GM12878 (cell line): Measurements from ENCODE around the gene TSEN34. TPM values are rescaled to one million over a fixed set of nuclear protein-coding genes. Genes with fewer than 3 reads are reported as not detected.
A peak's percentile ranks its signal among the peaks of the same experiment; 100 is the strongest.

Source experiments
- ATAC-seq: fragments of 200-7000 bp; cut with Tn5 transposase; 3 replicates; pipeline ENCODE4 v1.9.1; 2020; ENCODE audit warnings: mild to moderate bottlenecking, moderate library complexity
- BruUV-seq: library from RNA; stranded (reverse); fragments of 400-500 nt; replicated peaks from 2 replicates; lab custom pipeline; 2021; lab: Mats Ljungman, UMichigan
- CTCF ChIA-PET: fragments of 300-600 bp; sonication (Branson Sonifier 250); formaldehyde crosslinking; extraction: SDS; loops from one replicate; lab custom pipeline; 2021; ENCODE audit warnings: inconsistent platforms; lab: Yijun Ruan, JAX
- POLR2A ChIA-PET: fragments of 350-600 bp; formaldehyde crosslinking; extraction: SDS; loops from one replicate; lab custom pipeline; 2021; ENCODE audit warnings: inconsistent platforms; lab: Charles Lee
- RAD21 ChIA-PET: fragments of 300-600 bp; sonication (Branson Sonifier 250); formaldehyde crosslinking; loops from one replicate; lab custom pipeline; 2023; ENCODE audit warnings: antibody characterized with exemption; ENCODE audit not compliant: unreplicated experiment; lab: Charles Lee
- SMC1A ChIA-PET: fragments of 300-600 bp; sonication (Branson Sonifier 250); formaldehyde crosslinking; loops from one replicate; lab custom pipeline; 2023; ENCODE audit not compliant: unreplicated experiment, uncharacterized antibody; lab: Charles Lee
- DNase-seq: peaks from one replicate; pipeline ENCODE4 v3.0.0-alpha.2; 2011; ENCODE audit warnings: low read depth, low spot score
- FAIRE-seq: peaks from 3 replicates; lab custom pipeline; 2011; peaks lifted over from hg19 to GRCh38; lab: Jason Lieb, UNC
- H2AFZ ChIP-seq: 2 replicates; pipeline ENCODE4 v1.6.0; 2011; ENCODE audit warnings: low read depth, low read length, control low read depth; ENCODE audit not compliant: control insufficient read depth
- H3K27ac ChIP-seq: 2 replicates; pipeline ENCODE4 v1.5.1; 2011; ENCODE audit warnings: control low read depth; ENCODE audit not compliant: control insufficient read depth, insufficient read depth
- H3K27me3 ChIP-seq, 2 experiments: replicated peaks in 1 of 2; 2 replicates each; pipeline versions ENCODE4 v1.6.0 to v1.6.1; 2011; ENCODE audit warnings: low read length in 1 of 2; ENCODE audit not compliant: control insufficient read depth in 2 of 2, insufficient read depth in 2 of 2
- H3K36me3 ChIP-seq, 2 experiments: 2 replicates each; pipeline ENCODE4 v1.5.1; 2011; ENCODE audit warnings: low read length in 1 of 2; ENCODE audit not compliant: control insufficient read depth in 2 of 2, insufficient read depth in 2 of 2
- H3K4me1 ChIP-seq: 2 replicates; pipeline ENCODE4 v1.6.1; 2011; ENCODE audit warnings: mild to moderate bottlenecking, low read length, moderate library complexity, mixed read lengths; ENCODE audit not compliant: control insufficient read depth, insufficient read depth
- H3K4me2 ChIP-seq: 2 replicates; pipeline ENCODE4 v1.6.0; 2011; ENCODE audit warnings: control low read depth; ENCODE audit not compliant: control insufficient read depth, insufficient read depth
- H3K4me3 ChIP-seq: fragments of 200-600 bp; sonication (generic); 2 replicates; pipeline ENCODE4 v1.5.1; 2016
- H3K79me2 ChIP-seq: 2 replicates; pipeline ENCODE4 v1.6.0; 2011; ENCODE audit warnings: low read length; ENCODE audit not compliant: control insufficient read depth, insufficient read depth
- H3K9ac ChIP-seq: 2 replicates; pipeline ENCODE4 v1.8.0; 2011; ENCODE audit warnings: low read length, control low read depth, mixed read lengths; ENCODE audit not compliant: control insufficient read depth, insufficient read depth
- H3K9me3 ChIP-seq: replicated peaks from 3 replicates; pipeline ENCODE4 v1.5.1; 2011; ENCODE audit warnings: mild to moderate bottlenecking, low read length; ENCODE audit not compliant: control insufficient read depth, insufficient read depth
- H4K20me1 ChIP-seq: 2 replicates; pipeline ENCODE4 v1.6.0; 2011; ENCODE audit not compliant: control insufficient read depth, insufficient read depth
- CHD4 ChIP-seq: fragments of 200-600 bp; sonication (generic); IDR thresholded peaks from 2 replicates; pipeline ENCODE4 v1.6.1; 2016; ENCODE audit warnings: mild to moderate bottlenecking
- EP300 ChIP-seq, 2 experiments: fragments of 150-350 bp in 1 of 2; IDR thresholded peaks; 2 replicates each; pipeline ENCODE4 v1.6.1; 2011 to 2012; ENCODE audit warnings: low read depth in 2 of 2, low read length in 2 of 2, borderline replicate concordance in 1 of 2, improper control_type of control experiment in 1 of 2, inconsistent platforms in 1 of 2; ENCODE audit not compliant: control insufficient read depth in 1 of 2
- GATAD2B ChIP-seq: fragments of 450-650 bp; conservative IDR thresholded peaks from 2 replicates; pipeline ENCODE4 v1.6.1; 2017; ENCODE audit warnings: low read depth, mild to moderate bottlenecking, moderate library complexity
- IKZF1 ChIP-seq: fragments of 450-650 bp; conservative IDR thresholded peaks from 2 replicates; pipeline ENCODE4 v1.6.1; 2017; ENCODE audit warnings: antibody characterized with exemption, mild to moderate bottlenecking
- JUND ChIP-seq: IDR thresholded peaks from 2 replicates; pipeline ENCODE4 v1.6.1; 2012; ENCODE audit warnings: low read depth, mild to moderate bottlenecking, low read length, improper control_type of control experiment, moderate library complexity
- TCF3 ChIP-seq: IDR thresholded peaks from 2 replicates; pipeline ENCODE4 v1.6.1; 2012; ENCODE audit warnings: low read depth, mild to moderate bottlenecking, low read length, borderline replicate concordance; ENCODE audit not compliant: insufficient read depth
- ZSCAN29 ChIP-seq: fragments of 450-650 bp; IDR thresholded peaks from 2 replicates; pipeline ENCODE4 v1.6.1; 2017; ENCODE audit warnings: mild to moderate bottlenecking, moderate library complexity
- WGBS: methylation state at CpG from one replicate; pipeline ENCODE4 v1.1.6; 2016; ENCODE audit warnings: low lambda C conversion rate; ENCODE audit not compliant: insufficient replicate concordance, insufficient coverage; ENCODE audit errors: missing lambda C conversion rate; 5-methylcytosine and 5-hydroxymethylcytosine counted together
- in situ Hi-C: fragments of 300-500 bp; cut with MboI; formaldehyde crosslinking; loops from 9 replicates; pipeline ENCODE4 v1.14.3; 2018; ENCODE audit warnings: mixed read lengths
- intact Hi-C: fragments of 100-400 bp; cut with micrococcal nuclease; formaldehyde crosslinking; loops from one replicate; pipeline ENCODE4 v1.14.2; 2022; ENCODE audit not compliant: unreplicated experiment
- polyA plus RNA-seq, 11 experiments: library from polyadenylated mRNA; depleted of rRNA in 4 of 11; unstranded in 6 of 11; stranded (reverse) in 5 of 11; fragments of >200 nt; fragmentation: Nextera tagmentation in 4 of 11; fragmentation: Illumina TruSeq in 1 of 11; extraction: Ambion mirVana in 4 of 11; extraction: Trizol in 1 of 11; gene quantifications; 1 replicate in 1 of 11; 2 replicates in 10 of 11; pipeline versions ENCODE4 v1.2.1 to v1.2.3, GENCODE V29; 2011 to 2016; ENCODE audit warnings: inconsistent platforms in 2 of 11, missing spikeins in 2 of 11, low read depth in 1 of 11
- total RNA-seq, 4 experiments: library from RNA; depleted of rRNA in 3 of 4; stranded (reverse); fragments of >200 nt in 3 of 4; fragmentation: Illumina TruSeq in 1 of 4; extraction: Trizol in 1 of 4; gene quantifications; 2 replicates each; pipeline versions ENCODE4 v1.2.1 to v1.2.3, GENCODE V29; 2013 to 2021
- TF ChIP-seq, protein P1 (sequence below): fragments of 150-350 bp; IDR thresholded peaks from 2 replicates; pipeline ENCODE4 v1.6.1; 2014; ENCODE audit warnings: mild to moderate bottlenecking, low read depth, low read length

Gene TSEN34
- total and polyA plus RNA-seq, 10 of the 15 experiments (the other 5 are each of a cell fraction or from before 2014, with no cell fraction given): 1.0 to 35.9 (median 16.8) TPM

DNA sequence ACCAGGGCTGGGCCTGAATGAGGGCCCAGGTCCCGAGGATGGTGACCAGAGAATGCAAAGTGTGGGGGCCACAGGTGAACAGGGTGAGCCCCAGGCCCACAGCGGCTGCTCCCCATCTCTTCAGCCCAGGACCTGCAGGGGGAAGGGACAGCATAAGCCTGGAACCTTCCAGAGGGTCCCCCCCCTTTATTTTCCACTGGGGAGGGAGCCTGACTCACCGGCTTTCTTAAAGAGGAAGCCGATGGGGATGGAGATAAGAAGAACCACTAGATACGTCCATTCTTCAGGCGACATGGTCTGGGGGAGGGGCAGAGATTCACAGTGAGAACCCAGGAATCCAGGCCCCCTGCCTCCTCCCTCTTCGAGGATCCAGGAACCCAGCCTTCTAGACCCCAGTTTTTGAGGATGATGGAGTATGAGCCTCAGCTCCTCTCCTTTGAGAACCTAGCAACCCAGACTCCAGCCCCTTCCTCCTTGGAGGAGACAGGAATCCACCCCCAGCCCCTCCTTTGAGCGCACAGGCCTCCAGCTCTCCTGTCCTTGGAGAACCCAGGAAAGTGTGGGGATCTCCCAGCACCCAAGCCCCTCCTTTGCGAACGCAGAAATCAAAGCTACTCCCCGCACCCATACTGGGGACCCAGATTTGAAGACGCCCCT lies 2.8 kb upstream of the TSEN34 start:
- BruUV-seq: TSS peak; percentile 69
- WGBS: 7% methylated on average over 12 of the region's 12 CpGs
- DNase-seq: no peak
- CTCF ChIA-PET: interaction anchor here (0.6 to 3.9 kb wide), 12 partner anchors 14 to 203 kb away, joined by 3 to 21 read pairs (median 6); partner anchors contain the start of genes CNOT3 and LENG1
- intact Hi-C loops (no loop called here), in situ Hi-C loops (no loop called here)
- Histone ChIP-seq H3K9me3 (no peaks in the 10 kb centered on the region), H3K27ac (peak overlapping the region; percentile 99), H2AFZ (no peak overlapping the region; the same call in 1 of the 2 replicates), H3K4me3 (peak overlapping the region; percentile 77), H3K4me2 (peak overlapping the region; percentile 98), H3K27me3 (no peaks in the 10 kb centered on the region), H3K4me1 (peaks cover 14% of the 10 kb centered on the region), H3K36me3 (peaks cover 0 to 2% of the 10 kb centered on the region in 2 experiments; a peak in 3 of 4 replicates), H3K9ac (peak overlapping the region; percentile 59), H4K20me1 (no peaks in the 10 kb centered on the region), H3K79me2 (peaks cover 19% of the 10 kb centered on the region)
- TF ChIP-seq ZSCAN29: no peak
- no peak for TF ChIP-seq JUND
- TF ChIP-seq IKZF1: peak; percentile 41; the same call in 1 of the 2 replicates
- TF ChIP-seq TCF3: no peak
- TF ChIP-seq, protein P1, sequence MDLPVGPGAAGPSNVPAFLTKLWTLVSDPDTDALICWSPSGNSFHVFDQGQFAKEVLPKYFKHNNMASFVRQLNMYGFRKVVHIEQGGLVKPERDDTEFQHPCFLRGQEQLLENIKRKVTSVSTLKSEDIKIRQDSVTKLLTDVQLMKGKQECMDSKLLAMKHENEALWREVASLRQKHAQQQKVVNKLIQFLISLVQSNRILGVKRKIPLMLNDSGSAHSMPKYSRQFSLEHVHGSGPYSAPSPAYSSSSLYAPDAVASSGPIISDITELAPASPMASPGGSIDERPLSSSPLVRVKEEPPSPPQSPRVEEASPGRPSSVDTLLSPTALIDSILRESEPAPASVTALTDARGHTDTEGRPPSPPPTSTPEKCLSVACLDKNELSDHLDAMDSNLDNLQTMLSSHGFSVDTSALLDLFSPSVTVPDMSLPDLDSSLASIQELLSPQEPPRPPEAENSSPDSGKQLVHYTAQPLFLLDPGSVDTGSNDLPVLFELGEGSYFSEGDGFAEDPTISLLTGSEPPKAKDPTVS: peak; percentile 96; the same call in 1 of the 2 replicates
- no peak for TF ChIP-seq EP300 (IDR thresholded peaks at IDR 0.05; ENCODE audit: borderline replicate concordance in 1 of 2, control insufficient read depth in 1 of 2, low read depth in 2 of 2, low read length in 2 of 2)
- no peak for TF ChIP-seq CHD4
- 0 out of 2 replicates have a peak, but pooled peaks have one; percentile 25 for TF ChIP-seq GATAD2B
- FAIRE-seq: no peak
- POLR2A ChIA-PET: interaction anchor here (0.9 to 6.1 kb wide), 7 partner anchors 14 to 275 kb away, joined by 5 to 100 read pairs (median 12); partner anchors contain the start of genes CNOT3, LENG1, LENG9 and RPS9
- SMC1A ChIA-PET: interaction anchor here (1.0 to 4.8 kb wide), 4 partner anchors 13 to 44 kb away, joined by 3 to 26 read pairs (median 6); partner anchors contain the start of gene RPS9
- no peak for ATAC-seq
- RAD21 ChIA-PET: interaction anchor here (0.6 to 2.7 kb wide), 5 partner anchors 20 to 1219 kb away, joined by 3 to 23 read pairs (median 4); partner anchors contain the start of genes CNOT3, LENG1 and UBE2S
